Epithelial cell of prostate (primary cell): ENCODE measurements around the gene DCDC2C.
A peak's percentile ranks its signal among the peaks of the same experiment; 100 is the strongest.

Experiments used
- DNase-seq: peaks from one replicate; pipeline ENCODE4 v3.0.0-alpha.2; 2011; ENCODE audit warnings: low read depth, low spot score
- H3K27ac ChIP-seq: fragments of 450-650 bp; 2 replicates; pipeline ENCODE4 v1.5.1; 2017; ENCODE audit warnings: mild to moderate bottlenecking

DCDC2C gene

GRCh38 chr2:3705782-3706181 lies 2.4 kb downstream of the DCDC2C start:
- H3K27ac ChIP-seq, result no peak overlapping the region
- no peak for DNase-seq

GRCh38 chr2:3706892-3707291 lies 3.5 kb downstream of the DCDC2C start:
- no peak for DNase-seq
- H3K27ac ChIP-seq, result no peak overlapping the region

GRCh38 chr2:3708576-3708975 lies 5.2 kb downstream of the DCDC2C start:
- DNase-seq, result no peak
- H3K27ac ChIP-seq, result no peak overlapping the region

- DNase-seq, result no peak
- no peak overlapping the region for H3K27ac ChIP-seq
These were observed 5.8 kb downstream of the DCDC2C start for GRCh38 chr2:3709225-3709624.

- H3K27ac ChIP-seq, result no peak overlapping the region
- peak; percentile 40 for DNase-seq
These were observed 9.0 kb downstream of the DCDC2C start for GRCh38 chr2:3712424-3712823.

- no peak overlapping the region for H3K27ac ChIP-seq
- no peak for DNase-seq
These were observed 9.6 kb downstream of the DCDC2C start for GRCh38 chr2:3712831-3713503.

GRCh38 chr2:3718679-3719078 lies 15.3 kb downstream of the DCDC2C start:
- H3K27ac ChIP-seq, result no peak overlapping the region
- no peak for DNase-seq

GRCh38 chr2:3725002-3725401 lies 21.6 kb downstream of the DCDC2C start:
- DNase-seq, result no peak
- H3K27ac ChIP-seq, result no peak overlapping the region

- DNase-seq, result no peak
- no peak overlapping the region for H3K27ac ChIP-seq
These were observed 22.3 kb downstream of the DCDC2C start for GRCh38 chr2:3725458-3726250.

GRCh38 chr2:3726511-3726910 lies 23.1 kb downstream of the DCDC2C start:
- no peak overlapping the region for H3K27ac ChIP-seq
- DNase-seq, result no peak

- DNase-seq, result no peak
These were observed 24.1 kb downstream of the DCDC2C start for GRCh38 chr2:3727397-3728045.

GRCh38 chr2:3728104-3729054 lies 25.0 kb downstream of the DCDC2C start:
- no peak for DNase-seq
- H3K27ac ChIP-seq, result no peak overlapping the region

More at GRCh38 chr2:3727397-3728045, 24.1 kb downstream of the DCDC2C start:
- H3K27ac ChIP-seq, result no peak overlapping the region

- no peak overlapping the region for H3K27ac ChIP-seq
- DNase-seq, result no peak
These were observed 25.7 kb downstream of the DCDC2C start for GRCh38 chr2:3729055-3729448.

- no peak overlapping the region for H3K27ac ChIP-seq
- no peak for DNase-seq
These were observed 26.4 kb downstream of the DCDC2C start for GRCh38 chr2:3729786-3730185.

GRCh38 chr2:3730646-3731045 lies 27.3 kb downstream of the DCDC2C start:
- peak; percentile 34 for DNase-seq
- no peak overlapping the region for H3K27ac ChIP-seq

- no peak overlapping the region for H3K27ac ChIP-seq
- DNase-seq, result no peak
These were observed 28.5 kb downstream of the DCDC2C start for GRCh38 chr2:3731829-3732228.

- DNase-seq, result no peak
- no peak overlapping the region for H3K27ac ChIP-seq
These were observed 32.7 kb downstream of the DCDC2C start for GRCh38 chr2:3736112-3736511.

GRCh38 chr2:3737128-3737527 lies 33.8 kb downstream of the DCDC2C start:
- H3K27ac ChIP-seq, result no peak overlapping the region
- no peak for DNase-seq

- no peak overlapping the region for H3K27ac ChIP-seq
- DNase-seq, result no peak
These were observed 35.1 kb downstream of the DCDC2C start for GRCh38 chr2:3738454-3738853.

GRCh38 chr2:3739313-3739712 lies 35.9 kb downstream of the DCDC2C start:
- no peak overlapping the region for H3K27ac ChIP-seq
- no peak for DNase-seq
